Smooth muscle cell (in vitro differentiated cells): ENCODE measurements around the gene ZFAND3. TPM values are rescaled to one million over a fixed set of nuclear protein-coding genes. Genes with fewer than 3 reads are reported as not detected.
A peak's percentile ranks its signal among the peaks of the same experiment; 100 is the strongest.

Source experiments
- DNase-seq: peaks from one replicate; lab custom pipeline; 2025; ENCODE audit not compliant: unreplicated experiment; lab: John Stamatoyannopoulos, UW
- H2AFZ ChIP-seq: fragments of 200-600 bp; sonication (generic); 2 replicates; pipeline ENCODE4 v1.6.0; 2016; ENCODE audit warnings: antibody characterized with exemption, low read depth, mild to moderate bottlenecking
- H3F3A ChIP-seq: fragments of 200-600 bp; sonication (generic); 2 replicates; pipeline ENCODE4 v1.6.0; 2017; ENCODE audit warnings: antibody characterized with exemption, low read depth
- H3K27ac ChIP-seq: fragments of 200-600 bp; sonication (generic); 2 replicates; pipeline ENCODE4 v1.5.1; 2016; ENCODE audit warnings: low read depth, mild to moderate bottlenecking
- H3K27me3 ChIP-seq: fragments of 200-600 bp; sonication (generic); 2 replicates; pipeline ENCODE4 v1.6.1; 2016; ENCODE audit warnings: low read depth, mild to moderate bottlenecking
- H3K36me3 ChIP-seq: fragments of 200-600 bp; sonication (generic); 2 replicates; pipeline ENCODE4 v1.5.1; 2016; ENCODE audit warnings: low read depth
- H3K4me1 ChIP-seq: fragments of 200-600 bp; sonication (generic); 2 replicates; pipeline ENCODE4 v1.5.1; 2016; ENCODE audit warnings: low read depth
- H3K4me2 ChIP-seq: fragments of 200-600 bp; sonication (generic); 2 replicates; pipeline ENCODE4 v1.6.0; 2016; ENCODE audit warnings: mild to moderate bottlenecking
- H3K4me3 ChIP-seq: fragments of 200-600 bp; sonication (generic); 2 replicates; pipeline ENCODE4 v1.5.1; 2016; ENCODE audit warnings: mild to moderate bottlenecking
- H3K79me2 ChIP-seq: fragments of 200-600 bp; sonication (generic); 2 replicates; pipeline ENCODE4 v1.6.0; 2016; ENCODE audit warnings: low read depth, mild to moderate bottlenecking
- H3K9ac ChIP-seq: fragments of 200-600 bp; sonication (generic); 2 replicates; pipeline ENCODE4 v1.6.0; 2016; ENCODE audit warnings: low read depth
- H3K9me3 ChIP-seq: fragments of 200-600 bp; sonication (generic); replicated peaks from 2 replicates; pipeline ENCODE4 v1.5.1; 2016; ENCODE audit warnings: low read depth
- H4K20me1 ChIP-seq: fragments of 200-600 bp; sonication (generic); 2 replicates; pipeline ENCODE4 v1.6.0; 2016; ENCODE audit warnings: low read depth
- WGBS: methylation state at CpG from one replicate; pipeline ENCODE4 v1.1.7; 2016; ENCODE audit warnings: low lambda C conversion rate; 5-methylcytosine and 5-hydroxymethylcytosine counted together
- polyA plus RNA-seq: library from polyadenylated mRNA; unstranded; fragments of >200 nt; fragmentation: Nextera tagmentation; extraction: Ambion mirVana; gene quantifications from 2 replicates; pipeline ENCODE4 v1.2.1, GENCODE V29; 2016
- total RNA-seq: library from RNA; depleted of rRNA; stranded (reverse); fragments of >200 nt; gene quantifications from 2 replicates; pipeline ENCODE4 v1.2.3, GENCODE V29; 2014
- TF ChIP-seq, protein P1 (sequence below): fragments of 200-600 bp; sonication (generic); IDR thresholded peaks from 2 replicates; pipeline ENCODE4 v1.5.1; 2017; ENCODE audit warnings: borderline replicate concordance, mild to moderate bottlenecking, antibody characterized with exemption; ENCODE audit not compliant: insufficient read depth, poor library complexity, severe bottlenecking

ZFAND3 gene
- total and polyA plus RNA-seq, 2 experiments from 2014 or later: 27.6 to 40.5 TPM

DNA sequence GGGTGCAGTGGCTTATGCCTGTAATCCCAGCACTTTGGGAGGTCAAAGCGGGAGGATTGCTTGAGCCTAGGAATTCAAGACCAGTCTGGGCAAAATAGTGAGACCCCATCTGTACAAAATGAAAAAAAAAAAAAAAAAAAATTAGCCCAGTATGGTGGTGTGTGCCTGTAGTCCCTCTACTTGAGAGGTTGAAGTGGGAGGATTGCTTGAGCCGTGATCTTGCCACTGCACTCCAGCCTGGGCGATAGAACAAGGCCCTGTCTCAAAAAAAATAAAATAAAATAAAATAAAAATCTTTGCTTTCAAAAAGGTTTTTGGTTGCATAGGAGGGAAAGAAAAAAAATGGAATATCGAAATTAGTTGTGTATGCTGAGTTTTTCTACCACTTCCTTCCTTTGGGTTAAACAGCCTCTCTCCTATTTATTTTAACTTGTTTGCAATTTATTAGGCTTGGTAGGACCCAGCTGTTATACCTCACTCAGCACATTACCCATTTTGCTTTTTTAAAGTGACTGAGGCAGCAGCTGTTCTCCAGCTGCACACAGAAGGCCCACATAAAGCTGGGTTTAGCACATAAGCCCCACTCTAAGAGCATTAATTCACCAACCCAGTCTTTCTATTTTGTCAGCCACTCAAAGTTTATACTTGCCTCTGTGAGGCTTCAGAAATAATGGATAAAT is 152.3 kb downstream of the ZFAND3 start:
- TF ChIP-seq, protein P1, sequence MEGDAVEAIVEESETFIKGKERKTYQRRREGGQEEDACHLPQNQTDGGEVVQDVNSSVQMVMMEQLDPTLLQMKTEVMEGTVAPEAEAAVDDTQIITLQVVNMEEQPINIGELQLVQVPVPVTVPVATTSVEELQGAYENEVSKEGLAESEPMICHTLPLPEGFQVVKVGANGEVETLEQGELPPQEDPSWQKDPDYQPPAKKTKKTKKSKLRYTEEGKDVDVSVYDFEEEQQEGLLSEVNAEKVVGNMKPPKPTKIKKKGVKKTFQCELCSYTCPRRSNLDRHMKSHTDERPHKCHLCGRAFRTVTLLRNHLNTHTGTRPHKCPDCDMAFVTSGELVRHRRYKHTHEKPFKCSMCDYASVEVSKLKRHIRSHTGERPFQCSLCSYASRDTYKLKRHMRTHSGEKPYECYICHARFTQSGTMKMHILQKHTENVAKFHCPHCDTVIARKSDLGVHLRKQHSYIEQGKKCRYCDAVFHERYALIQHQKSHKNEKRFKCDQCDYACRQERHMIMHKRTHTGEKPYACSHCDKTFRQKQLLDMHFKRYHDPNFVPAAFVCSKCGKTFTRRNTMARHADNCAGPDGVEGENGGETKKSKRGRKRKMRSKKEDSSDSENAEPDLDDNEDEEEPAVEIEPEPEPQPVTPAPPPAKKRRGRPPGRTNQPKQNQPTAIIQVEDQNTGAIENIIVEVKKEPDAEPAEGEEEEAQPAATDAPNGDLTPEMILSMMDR: no peak
- peaks cover 6% of the 10 kb centered on the region for H3K36me3 ChIP-seq
- H3K4me3 ChIP-seq: no peak overlapping the region
- no peaks in the 10 kb centered on the region for H3K9me3 ChIP-seq
- peaks cover 97% of the 10 kb centered on the region for H4K20me1 ChIP-seq
- no peak for DNase-seq
- H3K27ac ChIP-seq: no peak overlapping the region
- H3K4me2 ChIP-seq: no peak overlapping the region
- no peak overlapping the region for H3K9ac ChIP-seq
- H3K27me3 ChIP-seq: no peaks in the 10 kb centered on the region
- H2AFZ ChIP-seq: no peak overlapping the region
- 93% methylated on average over 4 of the region's 4 CpGs for WGBS
- peaks cover 98% of the 10 kb centered on the region for H3K79me2 ChIP-seq
- no peaks in the 10 kb centered on the region for H3F3A ChIP-seq
- no peaks in the 10 kb centered on the region for H3K4me1 ChIP-seq

DNA sequence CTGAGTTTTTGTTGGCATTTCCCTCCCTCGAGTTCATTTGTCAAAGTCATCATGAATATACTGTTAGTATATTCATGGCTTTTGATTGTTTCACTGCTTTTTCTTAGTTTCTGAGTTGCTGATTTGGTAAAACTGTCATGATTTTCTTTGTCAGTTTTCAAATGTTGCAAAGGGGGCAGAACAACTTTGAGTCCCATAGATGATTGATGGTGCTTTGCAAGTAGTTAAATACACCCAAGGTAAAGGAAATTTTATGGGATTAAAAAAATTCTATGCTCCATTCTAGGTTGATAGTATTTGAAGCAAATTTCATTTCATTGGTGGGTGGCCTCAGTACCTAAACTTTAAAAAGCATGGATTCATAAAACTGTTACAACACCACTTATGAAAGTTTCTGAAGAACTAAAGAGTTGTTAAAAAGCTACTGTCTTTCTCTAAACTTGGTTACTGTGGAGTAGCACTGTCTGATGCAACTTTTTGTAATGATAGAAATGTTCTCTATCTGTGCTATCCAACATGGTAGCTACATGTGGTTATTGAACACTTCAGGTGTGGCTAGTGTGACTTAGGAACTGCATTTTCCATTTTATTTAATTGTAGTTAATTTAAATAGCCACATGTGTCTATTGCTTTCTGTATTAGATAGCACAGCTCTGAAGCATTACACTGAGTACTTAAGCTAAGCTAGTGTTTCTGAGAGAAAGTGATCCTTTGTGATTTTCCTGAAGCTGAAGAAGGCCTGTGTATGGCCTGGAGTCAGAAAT is 153.6 kb downstream of the ZFAND3 start:
- DNase-seq: no peak
- Histone ChIP-seq H3F3A (no peaks in the 10 kb centered on the region), H3K9ac (no peak overlapping the region), H3K4me3 (no peak overlapping the region), H3K9me3 (no peaks in the 10 kb centered on the region), H2AFZ (no peak overlapping the region), H3K4me1 (no peaks in the 10 kb centered on the region), H3K36me3 (peaks cover 6% of the 10 kb centered on the region), H4K20me1 (peaks cover 97% of the 10 kb centered on the region), H3K4me2 (no peak overlapping the region), H3K27me3 (no peaks in the 10 kb centered on the region), H3K27ac (peak overlapping the region; percentile 23), H3K79me2 (peaks cover 98% of the 10 kb centered on the region)
- whole genome bisulfite sequencing: 91% methylated on average over 1 of the region's 1 CpG
- TF ChIP-seq, protein P1: no peak

DNA sequence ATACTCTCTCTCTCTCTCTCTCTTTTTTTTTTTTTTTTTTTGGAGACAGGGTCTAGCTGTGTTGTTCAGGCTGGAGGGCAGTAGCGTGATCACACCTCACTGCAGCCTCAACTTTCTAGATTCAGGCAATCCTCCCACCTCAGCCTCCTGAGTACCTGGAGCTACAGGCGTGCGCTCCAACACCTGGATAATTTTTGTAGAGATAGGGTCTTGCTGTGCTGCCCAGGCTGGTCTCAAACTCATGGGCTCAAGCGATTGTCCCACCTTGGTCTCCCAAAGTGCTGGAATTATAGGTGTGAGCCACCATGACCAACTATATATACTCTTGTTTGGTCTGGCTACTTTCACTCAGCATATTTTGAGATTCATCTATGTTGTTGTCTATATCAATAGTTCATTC is 154.9 kb downstream of the ZFAND3 start:
- no peaks in the 10 kb centered on the region for H3K9me3 ChIP-seq
- peaks cover 99% of the 10 kb centered on the region for H3K79me2 ChIP-seq
- TF ChIP-seq, protein P1: no peak
- no peak for DNase-seq
- H3K4me2 ChIP-seq: no peak overlapping the region
- H3K9ac ChIP-seq: no peak overlapping the region
- no peak overlapping the region for H3K4me3 ChIP-seq
- no peaks in the 10 kb centered on the region for H3F3A ChIP-seq
- H3K27me3 ChIP-seq: no peaks in the 10 kb centered on the region
- WGBS: 100% methylated on average over 4 of the region's 4 CpGs
- H4K20me1 ChIP-seq: peaks cover 97% of the 10 kb centered on the region
- no peaks in the 10 kb centered on the region for H3K4me1 ChIP-seq
- H2AFZ ChIP-seq: no peak overlapping the region
- H3K27ac ChIP-seq: no peak overlapping the region
- H3K36me3 ChIP-seq: peaks cover 6% of the 10 kb centered on the region
